Psoas muscle (tissue), 8 donors: ENCODE data around the gene COA4. TPM values are rescaled to one million over a fixed set of nuclear protein-coding genes. Genes with fewer than 3 reads are reported as not detected.
"Not testable (repeated sequence)": the region's sequence is repeated elsewhere in the genome, so short reads cannot be mapped to it uniquely, and the experiment has no call there.

Experiments
- ATAC-seq, 4 donors: fragments of 200-7000 bp; cut with Tn5 transposase; one replicate each; pipeline ENCODE4 v1.9.1; 2020; ENCODE audit warnings: moderate library complexity in 3 of 4, mild to moderate bottlenecking in 2 of 4
- DNase-seq, 2 donors: peaks; one replicate each; pipeline ENCODE4 v3.0.0-alpha.2; 2020
- H3K27ac ChIP-seq: fragments of 200-600 bp; one replicate; pipeline ENCODE4 v1.8.0; 2022
- H3K27me3 ChIP-seq, 3 donors: fragments of 200-600 bp in 1 of 3; one replicate each; pipeline versions ENCODE4 v1.6.1 to v1.8.0; 2013 to 2022; ENCODE audit warnings: low read length in 2 of 3, mild to moderate bottlenecking in 2 of 3, moderate library complexity in 1 of 3; ENCODE audit not compliant: insufficient read depth in 3 of 3
- H3K36me3 ChIP-seq, 2 donors: fragments of 200-600 bp in 1 of 2; one replicate each; pipeline versions ENCODE4 v1.6.1 to v1.8.0; 2013 to 2022; ENCODE audit warnings: low read depth in 1 of 2, mild to moderate bottlenecking in 1 of 2, moderate library complexity in 1 of 2; ENCODE audit not compliant: insufficient read depth in 1 of 2
- H3K4me1 ChIP-seq: fragments of 200-600 bp; one replicate; pipeline ENCODE4 v1.8.0; 2022
- H3K4me3 ChIP-seq: fragments of 200-600 bp; one replicate; pipeline ENCODE4 v1.8.0; 2022; ENCODE audit warnings: mild to moderate bottlenecking
- H3K9me3 ChIP-seq: fragments of 200-600 bp; one replicate; pipeline ENCODE4 v1.8.0; 2022
- CTCF ChIP-seq: fragments of 200-600 bp; IDR thresholded peaks from one replicate; pipeline ENCODE4 v1.8.0; 2022; ENCODE audit warnings: antibody characterized with exemption
- WGBS, 3 donors: extraction: QIAGEN DNeasy Blood & Tissue Kit; methylation state at CpG; one replicate each; pipeline versions ENCODE4 v1.1.6 to v1.1.7; 2013; 5-methylcytosine and 5-hydroxymethylcytosine counted together
- intact Hi-C, 2 donors: fragments of 100-400 bp; cut with DNase I; formaldehyde crosslinking; loops; one replicate each; pipeline versions ENCODE4 v1.11.0 to v1.14.2; 2022
- polyA plus RNA-seq, 3 donors: library from polyadenylated mRNA; stranded (reverse); fragments of 200-250 nt; gene quantifications; one replicate each; pipeline ENCODE4 v1.2.3, GENCODE V29; 2013
- total RNA-seq, 4 donors: library from RNA; stranded (reverse); fragmentation: NEBNext Ultra II Directional in 2 of 4; extraction: Animal tissue kit (Norgen Biotek cat#: 25700) in 2 of 4; gene quantifications; one replicate each; pipeline versions ENCODE4 v1.2.1 to v1.2.4, GENCODE V29; 2021 to 2023
- donor health status: healthy with polysubstance abuse.
- donor health status: DM: no; HTN: no; CAD: no; lungs with moderate emphysema.
- donor health status: Bipolar disorder and iron deficiency.
- donor health status: healthy.
- donor health status: DM: yes; HTN: yes; CAD: no.
- donor health status: DM: no; HTN: no; CAD: no.
- donor health status: DM: no; HTN: no; CAD: no.
- donor health status: DM: yes; HTN: yes; CAD: no.

The COA4 gene
- total and polyA plus RNA-seq, 7 donors: 59.3 to 138 (median 72.7) TPM

DNA sequence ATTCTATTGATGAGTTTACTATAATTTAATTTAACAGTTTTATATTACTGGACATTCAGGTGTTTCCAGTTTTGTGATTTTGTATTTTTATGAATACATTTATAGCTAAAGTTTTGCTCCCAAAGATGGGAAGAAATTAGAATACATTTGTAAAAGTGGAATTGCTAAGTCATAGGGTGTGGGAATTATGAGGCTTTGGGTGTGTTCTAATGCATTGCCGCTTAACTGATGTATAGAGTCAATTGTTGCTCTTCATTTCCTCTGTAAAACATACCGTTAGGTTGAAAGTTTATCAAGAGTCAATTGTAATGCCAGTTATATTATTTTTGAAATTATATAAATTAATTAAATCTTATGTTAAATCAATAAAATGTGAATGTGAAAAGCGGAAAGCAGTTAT lies 16.4 kb upstream of the COA4 start:
- ATAC-seq: no peak
- no peak for TF ChIP-seq CTCF
- Histone ChIP-seq H3K36me3 (peaks cover 4 to 73% of the 10 kb centered on the region in 2 donors), H3K27me3 (no peaks in the 10 kb centered on the region), H3K4me1 (no peaks in the 10 kb centered on the region), H3K4me3 (no peak overlapping the region), H3K27ac (no peak overlapping the region), H3K9me3 (no peaks in the 10 kb centered on the region)
- no peak for DNase-seq
- intact Hi-C loops: no loop called here
- WGBS, 3 donors: 96 to 98% (median 97%) methylated on average over 3 of the region's 3 CpGs

DNA sequence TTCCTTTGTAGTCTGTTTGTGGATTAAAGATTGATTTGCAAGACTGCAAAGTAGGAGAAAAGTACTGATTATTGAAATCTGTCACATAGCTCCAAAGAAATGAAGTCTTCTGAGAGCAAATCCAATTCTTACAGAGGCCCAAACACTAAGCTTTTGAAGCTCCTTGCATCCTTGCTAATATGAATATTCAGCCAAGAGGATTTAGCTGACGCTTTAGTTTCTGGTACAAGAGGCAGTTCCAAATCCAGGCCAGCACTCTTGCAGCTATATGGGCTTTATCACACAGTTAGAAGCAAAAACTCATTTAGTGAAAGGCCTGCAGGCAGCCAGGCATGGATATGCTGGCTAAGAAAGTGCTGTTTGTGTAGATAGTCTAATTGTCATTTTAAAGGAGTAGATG lies 12.9 kb upstream of the COA4 start:
- Histone ChIP-seq H3K27me3 (no peaks in the 10 kb centered on the region), H3K27ac (no peak overlapping the region), H3K9me3 (no peaks in the 10 kb centered on the region), H3K4me3 (no peak overlapping the region), H3K36me3 (peaks cover 4 to 74% of the 10 kb centered on the region in 2 donors), H3K4me1 (no peaks in the 10 kb centered on the region)
- no peak for ATAC-seq
- DNase-seq: no peak
- TF ChIP-seq CTCF: no peak
- intact Hi-C loops: no loop called here
- 68 to 87% (median 82%) methylated on average over 1 of the region's 1 CpG for WGBS, 3 donors

DNA sequence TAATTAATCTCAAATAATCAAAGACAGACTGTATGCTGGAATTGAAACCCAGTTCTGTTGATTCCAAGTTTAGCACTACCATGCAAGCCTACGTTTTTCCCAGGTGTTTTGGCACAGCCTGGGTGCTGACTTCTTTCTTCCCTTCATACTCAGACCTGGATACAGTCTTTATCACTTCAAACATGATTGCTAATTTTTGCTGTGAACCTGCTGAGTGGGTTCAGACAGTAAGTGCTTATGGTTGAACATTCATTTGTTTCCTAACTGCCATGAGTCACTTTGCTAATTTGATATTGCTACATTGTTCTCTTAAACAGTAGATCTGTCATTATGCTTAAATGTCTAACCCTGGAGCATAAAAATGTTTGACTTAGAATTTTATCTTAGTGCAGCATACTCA lies 12.4 kb upstream of the COA4 start:
- 39 to 48% (median 40%) methylated on average over 1 of the region's 1 CpG for WGBS, 3 donors
- peaks cover 2% of the 10 kb centered on the region for H3K4me1 ChIP-seq
- TF ChIP-seq CTCF: no peak
- H3K36me3 ChIP-seq: peaks cover 4 to 74% of the 10 kb centered on the region in 2 donors
- no peak overlapping the region for H3K4me3 ChIP-seq
- ATAC-seq: no peak
- no peaks in the 10 kb centered on the region for H3K9me3 ChIP-seq
- intact Hi-C loops: no loop called here
- no peak overlapping the region for H3K27ac ChIP-seq
- H3K27me3 ChIP-seq: no peaks in the 10 kb centered on the region
- DNase-seq: no peak

- ATAC-seq: no peak
- WGBS, 3 donors: 94 to 96% (median 95%) methylated on average over 3 of the region's 3 CpGs
- no peak overlapping the region for H3K27ac ChIP-seq
- H3K36me3 ChIP-seq: peaks cover 4 to 74% of the 10 kb centered on the region in 2 donors
- DNase-seq: no peak
- no peak overlapping the region for H3K4me3 ChIP-seq
- no peaks in the 10 kb centered on the region for H3K27me3 ChIP-seq
- no peaks in the 10 kb centered on the region for H3K9me3 ChIP-seq
- no peak for TF ChIP-seq CTCF
- peaks cover 4% of the 10 kb centered on the region for H3K4me1 ChIP-seq
- intact Hi-C loops: no loop called here
Measured at GRCh38 chr11:73888244-73888643, 11.6 kb upstream of the COA4 start.

GRCh38 chr11:73883856-73884255 lies 7.2 kb upstream of the COA4 start:
- intact Hi-C loops: no loop called here
- Histone ChIP-seq H3K36me3 (peaks cover 0 to 50% of the 10 kb centered on the region in 2 donors), H3K9me3 (no peaks in the 10 kb centered on the region), H3K27ac (no peak overlapping the region), H3K27me3 (no peaks in the 10 kb centered on the region), H3K4me3 (no peak overlapping the region), H3K4me1 (peaks cover 4% of the 10 kb centered on the region)
- DNase-seq (no peak), ATAC-seq (no peak)
- TF ChIP-seq CTCF: no peak
- 59 to 81% (median 60%) methylated on average over 2 of the region's 2 CpGs for WGBS, 3 donors

DNA sequence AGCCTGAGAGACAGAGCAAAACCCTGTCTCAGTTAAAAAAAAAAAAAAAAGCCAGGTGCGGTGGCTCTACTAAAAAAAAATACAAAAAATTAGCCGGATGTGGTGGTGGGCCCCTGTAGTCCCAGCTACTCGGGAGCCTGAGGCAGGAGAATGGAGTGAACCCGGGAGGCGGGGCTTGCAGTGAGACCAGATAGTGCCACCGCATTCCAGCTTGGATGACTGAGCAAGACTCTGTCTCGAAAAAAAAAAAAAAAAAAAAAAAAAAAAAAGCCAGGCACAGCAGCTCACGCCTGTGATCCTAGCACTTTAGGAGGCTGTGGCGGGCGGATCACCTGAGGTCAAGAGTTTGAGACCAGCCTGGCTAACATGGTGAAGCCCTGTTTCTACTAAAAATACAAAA lies 3.8 kb upstream of the COA4 start:
- peaks cover 19% of the 10 kb centered on the region for H3K4me1 ChIP-seq
- WGBS, 3 donors: 79 to 81% (median 80%) methylated on average over 7 to 10 of the region's 10 CpGs
- ATAC-seq, H3K4me3 ChIP-seq, H3K27ac ChIP-seq, intact Hi-C loops, DNase-seq, H3K27me3 ChIP-seq, H3K9me3 ChIP-seq: not testable (repeated sequence)
- peaks cover 0 to 35% of the 10 kb centered on the region in 2 donors for H3K36me3 ChIP-seq
